HepG2 (cell line): ENCODE data around the gene LLGL2. TPM values are rescaled to one million over a fixed set of nuclear protein-coding genes. Genes with fewer than 3 reads are reported as not detected.
A peak's percentile ranks its signal among the peaks of the same experiment; 100 is the strongest.

Source experiments
- LCORL ChIP-seq, 2 experiments: fragments of 450-650 bp in 1 of 2; sonication (generic) in 1 of 2; formaldehyde crosslinking in 1 of 2; IDR thresholded peaks; 2 replicates each; pipeline versions ENCODE4 v1.5.0 to v1.6.1; 2017 to 2020; ENCODE audit warnings: antibody characterized with exemption in 1 of 2, missing genetic modification reagents in 1 of 2
- MAF1 ChIP-seq: sonication (generic); formaldehyde crosslinking; IDR thresholded peaks from 2 replicates; pipeline ENCODE4 v1.5.0; 2020; ENCODE audit warnings: missing genetic modification reagents, borderline replicate concordance
- MAFF ChIP-seq: IDR thresholded peaks from 2 replicates; pipeline ENCODE4 v1.6.1; 2011; ENCODE audit warnings: low read depth, low read length, improper control_type of control experiment
- NFKB2 ChIP-seq: sonication (generic); formaldehyde crosslinking; IDR thresholded peaks from 2 replicates; pipeline ENCODE4 v1.4.0; 2020; ENCODE audit warnings: missing genetic modification reagents, borderline replicate concordance
- POGZ ChIP-seq: sonication (generic); formaldehyde crosslinking; IDR thresholded peaks from 2 replicates; pipeline ENCODE4 v1.4.0; 2020; ENCODE audit warnings: mild to moderate bottlenecking, missing genetic modification reagents
- RBM39 ChIP-seq: fragments of 200-400 bp; formaldehyde crosslinking; IDR thresholded peaks from one replicate; pipeline ENCODE4 v1.6.1; 2018; ENCODE audit warnings: antibody characterized with exemption, mild to moderate bottlenecking, low read depth, low read length; ENCODE audit not compliant: poor library complexity, severe bottlenecking
- RORA ChIP-seq: sonication (generic); formaldehyde crosslinking; IDR thresholded peaks from 2 replicates; pipeline ENCODE4 v1.5.0; 2020; ENCODE audit warnings: mild to moderate bottlenecking, missing genetic modification reagents, moderate library complexity
- SNAI1 ChIP-seq: sonication (generic); formaldehyde crosslinking; IDR thresholded peaks from 2 replicates; pipeline ENCODE4 v1.5.0; 2020; ENCODE audit warnings: mild to moderate bottlenecking, missing genetic modification reagents, borderline replicate concordance
- ZBTB14 ChIP-seq: sonication (generic); formaldehyde crosslinking; IDR thresholded peaks from 2 replicates; pipeline ENCODE4 v1.4.0; 2020; ENCODE audit warnings: missing genetic modification reagents
- ZFP36L1 ChIP-seq: sonication (generic); formaldehyde crosslinking; IDR thresholded peaks from 2 replicates; pipeline ENCODE4 v1.8.0; 2022; ENCODE audit warnings: mild to moderate bottlenecking, missing genetic modification reagents, moderate library complexity
- ZNF142 ChIP-seq: sonication (generic); formaldehyde crosslinking; IDR thresholded peaks from 2 replicates; pipeline ENCODE4 v1.4.0; 2020; ENCODE audit warnings: missing genetic modification reagents
- ZNF562 ChIP-seq: sonication (generic); formaldehyde crosslinking; IDR thresholded peaks from 2 replicates; pipeline ENCODE4 v1.8.0; 2022; ENCODE audit warnings: missing genetic modification reagents, borderline replicate concordance
- ZNF614 ChIP-seq: IDR thresholded peaks from 2 replicates; pipeline ENCODE4 v1.6.1; 2018; ENCODE audit warnings: missing biosample characterization, missing genetic modification reagents, inconsistent platforms, borderline replicate concordance
- ZNF687 ChIP-seq: sonication (generic); formaldehyde crosslinking; IDR thresholded peaks from 2 replicates; pipeline ENCODE4 v1.5.1; 2020; ENCODE audit warnings: mild to moderate bottlenecking, missing genetic modification reagents, moderate library complexity
- ZNF746 ChIP-seq: sonication (generic); formaldehyde crosslinking; IDR thresholded peaks from 2 replicates; pipeline ENCODE4 v1.8.0; 2022; ENCODE audit warnings: mild to moderate bottlenecking, missing genetic modification reagents
- polyA plus RNA-seq, 8 experiments: library from polyadenylated mRNA; depleted of rRNA in 3 of 8; stranded (reverse) in 7 of 8; unstranded in 1 of 8; fragments of >200 nt; fragmentation: Illumina TruSeq in 4 of 8; extraction: Trizol in 4 of 8; gene quantifications; 2 replicates each; pipeline versions ENCODE4 v1.2.1 to v1.2.3, GENCODE V29; 2011 to 2016; ENCODE audit warnings: low read depth in 4 of 8, missing spikeins in 1 of 8, mixed read lengths in 1 of 8; ENCODE audit not compliant: insufficient read depth in 1 of 8
- total RNA-seq, 5 experiments: library from RNA; depleted of rRNA; stranded (reverse); fragments of >200 nt; fragmentation: Illumina TruSeq; extraction: Trizol; gene quantifications; 2 replicates each; pipeline ENCODE4 v1.2.3, GENCODE V29; 2016; ENCODE audit warnings: low read depth in 1 of 5

LLGL2 gene
- total and polyA plus RNA-seq, 2 of the 13 experiments (the other 11 are each of a cell fraction or from before 2014, with no cell fraction given) = 83.0 to 86.7 TPM

GRCh38 chr17:75507733-75508719, 17.5 kb upstream of the LLGL2 start (continued):
- TF ChIP-seq LCORL (IDR thresholded peaks at IDR 0.05) (no peak), LCORL (CRISPR knock-in tag; IDR thresholded peaks at IDR 0.05) (no peak), ZNF142 (CRISPR knock-in tag) (no peak), MAFF (no peak), ZNF614 (CRISPR knock-in tag) (no peak), ZNF562 (no peak), ZFP36L1 (no peak), ZNF746 (CRISPR knock-in tag) (no peak), NFKB2 (CRISPR knock-in tag) (no peak), POGZ (CRISPR knock-in tag) (no peak), SNAI1 (CRISPR knock-in tag) (0 out of 2 replicates have a peak, but pooled peaks have one; percentile 39), RORA (CRISPR knock-in tag) (no peak), MAF1 (CRISPR knock-in tag) (no peak), ZBTB14 (no peak), RBM39 (peak; percentile 46), ZNF687 (CRISPR knock-in tag) (0 out of 2 replicates have a peak, but pooled peaks have one; percentile 5)
